ENCODE data around the gene CXCL12. TPM values are rescaled to one million over a fixed set of nuclear protein-coding genes. Genes with fewer than 3 reads are reported as not detected.

The CXCL12 gene
- total and polyA plus RNA-seq, 5 donors from 2014 or later = not detected

- Histone ChIP-seq H3K9me3 (ENCODE audit: control insufficient read depth in 2 of 2, low read length in 2 of 2) (no peaks in the 10 kb centered on the region), H3K27me3 (ENCODE audit: control insufficient read depth, insufficient read depth, low read length) (no peaks in the 10 kb centered on the region), H3K4me1 (ENCODE audit: control insufficient read depth, insufficient read depth, low read length, poor library complexity, severe bottlenecking) (peaks cover 3% of the 10 kb centered on the region), H3K36me3 (ENCODE audit: control insufficient read depth, insufficient read depth, low read length) (no peaks in the 10 kb centered on the region), H3K27ac (ENCODE audit: insufficient read depth, low read length, poor library complexity, severe bottlenecking) (no peak overlapping the region), H3K4me3 (ENCODE audit: low read depth, low read length) (no peak overlapping the region)
- H3K9me3 Mint-ChIP-seq = peaks cover 0 to 2% (median 0%) of the 10 kb centered on the region in 7 donors
- DNase-seq (no peak), ATAC-seq (ENCODE audit: low read depth in 2 of 2) (no peak)
- no peaks in the 10 kb centered on the region for H3K36me3 Mint-ChIP-seq
- H3K4me1 Mint-ChIP-seq = peaks cover 0 to 5% (median 0%) of the 10 kb centered on the region in 4 donors
- no peak overlapping the region for H3K4me3 Mint-ChIP-seq
- H3K27me3 Mint-ChIP-seq = peaks cover 26% of the 10 kb centered on the region
- H3K27ac Mint-ChIP-seq = peak overlapping the region in 1 of 3 donors; percentile 60
These were observed 3.7 kb upstream of the CXCL12 start for GRCh38 chr10:44388641-44389040.

- H3K27me3 ChIP-seq (ENCODE audit: control insufficient read depth, insufficient read depth, low read length) = no peaks in the 10 kb centered on the region
- peaks cover 34% of the 10 kb centered on the region for H3K27me3 Mint-ChIP-seq
- peaks cover 0 to 5% (median 0%) of the 10 kb centered on the region in 4 donors for H3K4me1 Mint-ChIP-seq
- DNase-seq = no peak
- no peak overlapping the region for H3K27ac ChIP-seq (ENCODE audit: insufficient read depth, low read length, poor library complexity, severe bottlenecking)
- no peaks in the 10 kb centered on the region for H3K9me3 ChIP-seq (ENCODE audit: control insufficient read depth in 2 of 2, low read length in 2 of 2)
- no peak overlapping the region for H3K4me3 Mint-ChIP-seq
- H3K4me3 ChIP-seq (ENCODE audit: low read depth, low read length) = no peak overlapping the region
- no peaks in the 10 kb centered on the region for H3K36me3 Mint-ChIP-seq
- no peak for ATAC-seq (ENCODE audit: low read depth in 2 of 2)
- H3K4me1 ChIP-seq (ENCODE audit: control insufficient read depth, insufficient read depth, low read length, poor library complexity, severe bottlenecking) = peaks cover 3% of the 10 kb centered on the region
- no peaks in the 10 kb centered on the region for H3K36me3 ChIP-seq (ENCODE audit: control insufficient read depth, insufficient read depth, low read length)
- no peak overlapping the region for H3K27ac Mint-ChIP-seq
- peaks cover 0 to 4% (median 0%) of the 10 kb centered on the region in 7 donors for H3K9me3 Mint-ChIP-seq
These were observed 3.0 kb upstream of the CXCL12 start for GRCh38 chr10:44387853-44388251.

- Histone ChIP-seq H3K27ac (ENCODE audit: insufficient read depth, low read length, poor library complexity, severe bottlenecking) (no peak overlapping the region), H3K4me3 (ENCODE audit: low read depth, low read length) (no peak overlapping the region), H3K27me3 (ENCODE audit: control insufficient read depth, insufficient read depth, low read length) (no peaks in the 10 kb centered on the region), H3K9me3 (ENCODE audit: control insufficient read depth in 2 of 2, low read length in 2 of 2) (no peaks in the 10 kb centered on the region), H3K36me3 (ENCODE audit: control insufficient read depth, insufficient read depth, low read length) (no peaks in the 10 kb centered on the region), H3K4me1 (ENCODE audit: control insufficient read depth, insufficient read depth, low read length, poor library complexity, severe bottlenecking) (peaks cover 3% of the 10 kb centered on the region)
- no peak overlapping the region for H3K27ac Mint-ChIP-seq
- no peak for ATAC-seq (ENCODE audit: low read depth in 2 of 2)
- H3K4me3 Mint-ChIP-seq = no peak overlapping the region
- H3K4me1 Mint-ChIP-seq = peaks cover 0 to 5% (median 0%) of the 10 kb centered on the region in 4 donors
- H3K36me3 Mint-ChIP-seq = no peaks in the 10 kb centered on the region
- peak in 1 of 3 donors; percentile 18 for DNase-seq
- H3K27me3 Mint-ChIP-seq = peaks cover 38% of the 10 kb centered on the region
- H3K9me3 Mint-ChIP-seq = peaks cover 0 to 4% (median 0%) of the 10 kb centered on the region in 7 donors
These were observed 1.7 kb upstream of the CXCL12 start for GRCh38 chr10:44386546-44387052.

- Histone ChIP-seq H3K4me3 (ENCODE audit: low read depth, low read length) (no peak overlapping the region), H3K27me3 (ENCODE audit: control insufficient read depth, insufficient read depth, low read length) (no peaks in the 10 kb centered on the region), H3K4me1 (ENCODE audit: control insufficient read depth, insufficient read depth, low read length, poor library complexity, severe bottlenecking) (peaks cover 3% of the 10 kb centered on the region), H3K27ac (ENCODE audit: insufficient read depth, low read length, poor library complexity, severe bottlenecking) (no peak overlapping the region), H3K36me3 (ENCODE audit: control insufficient read depth, insufficient read depth, low read length) (no peaks in the 10 kb centered on the region), H3K9me3 (ENCODE audit: control insufficient read depth in 2 of 2, low read length in 2 of 2) (no peaks in the 10 kb centered on the region)
- no peaks in the 10 kb centered on the region for H3K36me3 Mint-ChIP-seq
- H3K27ac Mint-ChIP-seq = no peak overlapping the region
- peaks cover 0 to 4% (median 0%) of the 10 kb centered on the region in 7 donors for H3K9me3 Mint-ChIP-seq
- DNase-seq = no peak
- H3K4me3 Mint-ChIP-seq = no peak overlapping the region
- peaks cover 0 to 5% (median 0%) of the 10 kb centered on the region in 4 donors for H3K4me1 Mint-ChIP-seq
- ATAC-seq (ENCODE audit: low read depth in 2 of 2) = no peak
- H3K27me3 Mint-ChIP-seq = peaks cover 43% of the 10 kb centered on the region
These were observed 972 bp upstream of the CXCL12 start for GRCh38 chr10:44385696-44386441.

GRCh38 chr10:44384601-44385025 is 284 bp downstream of the CXCL12 start:
- ATAC-seq (ENCODE audit: low read depth in 2 of 2) (no peak), DNase-seq (no peak)
- Histone ChIP-seq H3K27me3 (ENCODE audit: control insufficient read depth, insufficient read depth, low read length) (no peaks in the 10 kb centered on the region), H3K36me3 (ENCODE audit: control insufficient read depth, insufficient read depth, low read length) (no peaks in the 10 kb centered on the region), H3K27ac (ENCODE audit: insufficient read depth, low read length, poor library complexity, severe bottlenecking) (no peak overlapping the region), H3K4me3 (ENCODE audit: low read depth, low read length) (no peak overlapping the region), H3K4me1 (ENCODE audit: control insufficient read depth, insufficient read depth, low read length, poor library complexity, severe bottlenecking) (peaks cover 3% of the 10 kb centered on the region), H3K9me3 (ENCODE audit: control insufficient read depth in 2 of 2, low read length in 2 of 2) (no peaks in the 10 kb centered on the region)
- Mint-ChIP-seq H3K4me3 (no peak overlapping the region), H3K36me3 (no peaks in the 10 kb centered on the region), H3K4me1 (peaks cover 0 to 5% (median 0%) of the 10 kb centered on the region in 4 donors), H3K27ac (no peak overlapping the region), H3K27me3 (peaks cover 54% of the 10 kb centered on the region), H3K9me3 (peaks cover 0 to 2% (median 0%) of the 10 kb centered on the region in 7 donors)

GRCh38 chr10:44383749-44384600 is 922 bp downstream of the CXCL12 start:
- DNase-seq (no peak), ATAC-seq (ENCODE audit: low read depth in 2 of 2) (no peak)
- peaks cover 50% of the 10 kb centered on the region for H3K27me3 Mint-ChIP-seq
- no peaks in the 10 kb centered on the region for H3K27me3 ChIP-seq (ENCODE audit: control insufficient read depth, insufficient read depth, low read length)
- no peaks in the 10 kb centered on the region for H3K9me3 ChIP-seq (ENCODE audit: control insufficient read depth in 2 of 2, low read length in 2 of 2)
- H3K27ac ChIP-seq (ENCODE audit: insufficient read depth, low read length, poor library complexity, severe bottlenecking) = no peak overlapping the region
- no peak overlapping the region for H3K4me3 Mint-ChIP-seq
- peaks cover 3% of the 10 kb centered on the region for H3K4me1 ChIP-seq (ENCODE audit: control insufficient read depth, insufficient read depth, low read length, poor library complexity, severe bottlenecking)
- H3K36me3 Mint-ChIP-seq = no peaks in the 10 kb centered on the region
- H3K27ac Mint-ChIP-seq = no peak overlapping the region
- no peak overlapping the region for H3K4me3 ChIP-seq (ENCODE audit: low read depth, low read length)
- peaks cover 0 to 2% (median 0%) of the 10 kb centered on the region in 7 donors for H3K9me3 Mint-ChIP-seq
- H3K36me3 ChIP-seq (ENCODE audit: control insufficient read depth, insufficient read depth, low read length) = no peaks in the 10 kb centered on the region
- H3K4me1 Mint-ChIP-seq = peaks cover 0 to 5% (median 0%) of the 10 kb centered on the region in 4 donors

- H3K27ac Mint-ChIP-seq = no peak overlapping the region
- H3K9me3 ChIP-seq (ENCODE audit: control insufficient read depth in 2 of 2, low read length in 2 of 2) = no peaks in the 10 kb centered on the region
- no peak overlapping the region for H3K4me3 ChIP-seq (ENCODE audit: low read depth, low read length)
- peaks cover 46% of the 10 kb centered on the region for H3K27me3 Mint-ChIP-seq
- no peak for ATAC-seq (ENCODE audit: low read depth in 2 of 2)
- H3K9me3 Mint-ChIP-seq = peaks cover 0 to 2% (median 0%) of the 10 kb centered on the region in 7 donors
- H3K4me1 ChIP-seq (ENCODE audit: control insufficient read depth, insufficient read depth, low read length, poor library complexity, severe bottlenecking) = peaks cover 3% of the 10 kb centered on the region
- peak overlapping the region in 1 of 4 donors; percentile 14 for H3K4me3 Mint-ChIP-seq
- H3K36me3 ChIP-seq (ENCODE audit: control insufficient read depth, insufficient read depth, low read length) = no peaks in the 10 kb centered on the region
- H3K27me3 ChIP-seq (ENCODE audit: control insufficient read depth, insufficient read depth, low read length) = no peaks in the 10 kb centered on the region
- no peak overlapping the region for H3K27ac ChIP-seq (ENCODE audit: insufficient read depth, low read length, poor library complexity, severe bottlenecking)
- DNase-seq = no peak
- peaks cover 0 to 5% (median 0%) of the 10 kb centered on the region in 4 donors for H3K4me1 Mint-ChIP-seq
- H3K36me3 Mint-ChIP-seq = no peaks in the 10 kb centered on the region
These were observed 1.7 kb downstream of the CXCL12 start for GRCh38 chr10:44382981-44383748.

All from CD4-positive, CD25-positive, alpha-beta regulatory T cell (primary cell).